Parathyroid adenoma (tissue), 2 donors: ENCODE measurements around the gene GABARAP.
A peak's percentile ranks its signal among the peaks of the same experiment; 100 is the strongest.

Experiments used
- H2AFZ ChIP-seq: fragments of 300-600 bp; sonication (generic); one replicate; pipeline ENCODE4 v1.7.0; 2017; ENCODE audit warnings: antibody characterized with exemption, mild to moderate bottlenecking
- H3K27ac ChIP-seq: fragments of 300-600 bp; sonication (generic); one replicate; pipeline ENCODE4 v1.7.0; 2017
- H3K27me3 ChIP-seq: fragments of 300-600 bp; sonication (generic); one replicate; pipeline ENCODE4 v1.7.0; 2017; ENCODE audit warnings: low read length; ENCODE audit not compliant: control insufficient read depth, insufficient read depth
- H3K36me3 ChIP-seq: fragments of 300-600 bp; sonication (generic); one replicate; pipeline ENCODE4 v1.7.0; 2017; ENCODE audit warnings: low read length; ENCODE audit not compliant: control insufficient read depth, insufficient read depth
- H3K4me1 ChIP-seq: fragments of 300-600 bp; sonication (generic); one replicate; pipeline ENCODE4 v1.7.0; 2017; ENCODE audit warnings: control low read depth
- H3K4me2 ChIP-seq: fragments of 300-600 bp; sonication (generic); one replicate; pipeline ENCODE4 v1.7.0; 2017; ENCODE audit warnings: low read length
- H3K4me3 ChIP-seq: fragments of 300-600 bp; sonication (generic); one replicate; pipeline ENCODE4 v1.7.0; 2017; ENCODE audit warnings: low read depth, low read length
- H3K79me2 ChIP-seq: fragments of 300-600 bp; sonication (generic); one replicate; pipeline ENCODE4 v1.7.0; 2017; ENCODE audit warnings: control low read depth
- H3K9ac ChIP-seq: fragments of 300-600 bp; sonication (generic); one replicate; pipeline ENCODE4 v1.7.0; 2017; ENCODE audit warnings: mild to moderate bottlenecking
- H3K9me3 ChIP-seq: fragments of 300-600 bp; sonication (generic); one replicate; pipeline ENCODE4 v1.7.0; 2017; ENCODE audit warnings: low read length; ENCODE audit not compliant: control insufficient read depth
- CTCF ChIP-seq: fragments of 300-600 bp; sonication (generic); IDR thresholded peaks from one replicate; pipeline ENCODE4 v1.7.0; 2017; ENCODE audit warnings: antibody characterized with exemption, mild to moderate bottlenecking
- donor health status: primary hyperparathyroidism.

The GABARAP gene

DNA sequence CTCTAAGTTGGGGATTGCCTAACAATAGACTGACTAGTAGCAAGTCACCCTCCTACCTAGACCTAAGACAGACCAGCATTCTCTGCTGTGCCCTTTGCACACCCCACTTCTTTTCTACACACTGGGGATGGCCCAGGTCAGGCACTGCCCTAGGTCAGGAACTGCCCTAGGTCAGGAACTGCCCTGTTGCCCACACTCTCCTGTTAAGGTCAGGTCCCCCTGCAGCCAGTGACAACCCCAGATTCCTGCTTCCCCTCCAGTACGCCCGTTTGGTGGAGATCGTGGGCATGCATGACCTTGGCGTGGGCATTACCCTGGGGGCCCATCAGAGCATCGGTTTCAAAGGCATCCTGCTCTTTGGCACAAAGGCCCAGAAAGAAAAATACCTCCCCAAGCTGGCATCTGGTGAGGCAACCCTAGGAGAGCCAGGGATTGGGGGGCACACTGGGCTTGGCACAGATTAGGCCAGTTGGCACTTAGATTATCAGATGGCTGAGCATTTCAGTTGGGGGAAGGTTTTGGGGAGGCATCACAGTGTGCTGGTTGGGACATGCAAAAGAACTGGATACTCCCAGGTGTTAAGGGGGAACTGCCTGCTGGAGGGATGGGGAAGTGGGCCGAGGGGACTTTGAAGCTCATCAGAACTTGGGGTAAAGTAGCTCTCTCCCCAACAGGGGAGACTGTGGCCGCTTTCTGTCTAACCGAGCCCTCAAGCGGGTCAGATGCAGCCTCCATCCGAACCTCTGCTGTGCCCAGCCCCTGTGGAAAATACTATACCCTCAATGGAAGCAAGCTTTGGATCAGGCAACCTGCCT is 20.8 kb downstream of the GABARAP start:
- no peak overlapping the region for H2AFZ ChIP-seq
- H3K4me2 ChIP-seq, result peak overlapping the region; percentile 34
- peaks cover 49% of the 10 kb centered on the region for H3K4me1 ChIP-seq
- no peaks in the 10 kb centered on the region for H3K9me3 ChIP-seq
- no peak for TF ChIP-seq CTCF
- peak overlapping the region; percentile 95 for H3K4me3 ChIP-seq
- no peaks in the 10 kb centered on the region for H3K27me3 ChIP-seq
- H3K36me3 ChIP-seq, result no peaks in the 10 kb centered on the region
- peak overlapping the region; percentile 98 for H3K27ac ChIP-seq
- H3K9ac ChIP-seq, result no peak overlapping the region
- peaks cover 7% of the 10 kb centered on the region for H3K79me2 ChIP-seq

GRCh38 chr17:7220593-7221277 is 21.5 kb downstream of the GABARAP start:
- Histone ChIP-seq H3K4me1 (peaks cover 55% of the 10 kb centered on the region), H3K4me2 (peak overlapping the region; percentile 94), H3K9ac (peak overlapping the region; percentile 90), H2AFZ (peak overlapping the region; percentile 91), H3K36me3 (no peaks in the 10 kb centered on the region), H3K27me3 (no peaks in the 10 kb centered on the region), H3K79me2 (peaks cover 9% of the 10 kb centered on the region), H3K4me3 (peak overlapping the region; percentile 95), H3K27ac (peak overlapping the region; percentile 98), H3K9me3 (no peaks in the 10 kb centered on the region)
- TF ChIP-seq CTCF, result peak; percentile 63

DNA sequence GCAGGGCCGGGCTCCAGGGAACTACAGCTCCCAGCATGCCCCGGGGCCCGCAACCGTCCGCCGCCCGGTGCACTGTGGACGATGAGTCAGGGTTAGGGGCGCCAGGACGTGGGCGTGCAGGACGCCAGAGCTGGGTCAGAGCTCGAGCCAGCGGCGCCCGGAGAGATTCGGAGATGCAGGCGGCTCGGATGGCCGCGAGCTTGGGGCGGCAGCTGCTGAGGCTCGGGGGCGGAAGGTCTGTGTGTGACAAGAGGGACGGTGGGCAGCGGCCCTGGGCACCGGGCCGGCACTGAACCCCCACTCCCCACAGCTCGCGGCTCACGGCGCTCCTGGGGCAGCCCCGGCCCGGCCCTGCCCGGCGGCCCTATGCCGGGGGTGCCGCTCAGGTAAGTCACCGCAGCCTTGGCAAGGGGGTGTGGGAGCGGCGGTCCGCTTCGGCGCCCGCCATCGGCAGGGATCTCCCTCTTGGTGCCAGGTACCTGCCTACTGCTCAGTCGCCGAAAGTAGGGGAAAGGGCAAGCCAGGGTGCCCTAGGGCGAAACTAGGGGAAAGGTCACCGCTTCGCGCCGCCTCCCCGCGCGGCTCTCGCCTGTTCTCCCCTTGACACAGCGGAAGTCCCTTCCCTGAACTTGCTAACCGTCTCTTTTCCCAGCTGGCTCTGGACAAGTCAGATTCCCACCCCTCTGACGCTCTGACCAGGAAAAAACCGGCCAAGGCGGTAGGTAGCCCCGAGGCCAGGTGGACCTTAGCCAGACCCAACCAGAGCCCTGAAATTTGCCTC is 22.2 kb downstream of the GABARAP start, which contains the start of the genes ACADVL and DLG4:
ACADVL (plus strand) TSS at position 127 of the 781 bp plus-strand sequence; CDS start at position 174, 47 bp downstream.
DLG4 (minus strand) TSS at position 25 of the 781 bp plus-strand sequence.
- peak within 1 kb of the TSS; percentile 95 for H3K4me3 ChIP-seq
- peak within 1 kb of the TSS; percentile 91 for H2AFZ ChIP-seq
- peaks cover 6% of the 10 kb centered on the region for H3K79me2 ChIP-seq
- H3K4me1 ChIP-seq, result peaks cover 60% of the 10 kb centered on the region
- no peaks in the 10 kb centered on the region for H3K27me3 ChIP-seq
- peak within 1 kb of the TSS; percentile 98 for H3K27ac ChIP-seq
- peak within 1 kb of the TSS; percentile 90 for H3K9ac ChIP-seq
- peak within 1 kb of the TSS; percentile 94 for H3K4me2 ChIP-seq
- no peaks in the 10 kb centered on the region for H3K9me3 ChIP-seq
- TF ChIP-seq CTCF, result no peak
- no peaks in the 10 kb centered on the region for H3K36me3 ChIP-seq

GRCh38 chr17:7219229-7219811 is 22.9 kb downstream of the GABARAP start:
- peaks cover 6% of the 10 kb centered on the region for H3K79me2 ChIP-seq
- TF ChIP-seq CTCF, result no peak
- H3K4me2 ChIP-seq, result peak overlapping the region; percentile 94
- peak overlapping the region; percentile 91 for H2AFZ ChIP-seq
- peak overlapping the region; percentile 98 for H3K27ac ChIP-seq
- H3K4me1 ChIP-seq, result peaks cover 63% of the 10 kb centered on the region
- peak overlapping the region; percentile 90 for H3K9ac ChIP-seq
- no peaks in the 10 kb centered on the region for H3K36me3 ChIP-seq
- no peaks in the 10 kb centered on the region for H3K9me3 ChIP-seq
- H3K27me3 ChIP-seq, result no peaks in the 10 kb centered on the region
- peak overlapping the region; percentile 95 for H3K4me3 ChIP-seq
